Measurements from ENCODE around the gene TMEM134.

The TMEM134 gene

DNA sequence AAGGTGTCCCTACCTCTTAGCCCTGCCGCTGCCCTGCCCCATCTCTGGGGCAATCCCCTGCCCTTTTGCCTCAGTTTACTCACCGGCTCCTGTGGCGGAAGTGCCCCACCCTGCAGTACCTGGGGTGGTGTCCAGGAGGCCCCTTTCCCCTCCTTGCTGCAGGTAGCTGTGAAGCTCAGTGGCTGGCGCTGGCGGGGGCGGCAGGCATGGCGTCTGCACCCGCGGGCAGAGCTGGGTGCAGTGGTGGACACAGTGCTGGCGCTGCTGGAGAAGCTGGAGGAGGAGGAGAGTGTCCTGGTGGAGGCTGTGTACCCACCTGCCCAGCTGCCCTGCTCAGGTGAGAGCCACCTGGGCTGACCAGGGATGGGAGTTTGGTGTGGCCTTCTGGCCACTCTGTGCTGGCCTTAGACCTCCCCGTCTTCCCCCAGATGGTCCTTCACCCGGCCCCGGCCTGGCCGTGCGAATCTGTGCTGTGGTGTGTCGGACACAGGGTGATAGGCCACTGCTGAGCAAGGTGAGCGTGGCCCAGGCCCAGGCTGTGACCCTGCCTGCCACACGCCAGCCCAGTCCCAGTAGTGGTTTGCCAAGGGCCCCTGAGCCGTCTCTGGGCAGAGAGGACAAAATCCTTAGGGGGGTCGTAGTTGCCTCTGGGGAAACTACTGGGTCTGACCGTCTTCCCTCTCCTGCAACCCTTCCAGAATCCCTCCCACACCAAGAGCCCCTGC is 49.6 kb downstream of the TMEM134 start:
- DNase-seq, result no peak

- DNase-seq, result peak; percentile 19
Observed at GRCh38 chr11:67418476-67419281, 50.4 kb downstream of the TMEM134 start.

DNA sequence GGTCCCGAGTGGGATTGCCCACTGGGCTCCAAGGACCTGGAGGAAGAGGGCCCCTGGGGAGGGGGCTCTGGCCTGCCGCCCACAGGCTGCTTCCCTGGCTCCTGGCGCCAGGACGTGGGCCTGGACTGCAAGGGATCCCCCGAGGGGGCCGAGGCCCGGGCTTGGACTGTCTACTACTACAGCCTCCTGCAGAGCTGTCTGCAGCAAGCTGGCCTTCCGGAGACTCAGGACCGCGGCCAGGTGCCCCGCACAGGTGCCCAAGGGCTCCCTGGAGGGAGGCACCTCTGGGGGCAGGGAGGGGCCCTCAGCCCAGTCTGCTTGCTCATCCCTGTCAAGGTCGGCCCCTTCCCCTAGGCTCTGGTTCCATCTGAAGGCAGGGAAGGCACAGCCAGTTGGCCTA is 51.6 kb downstream of the TMEM134 start:
- DNase-seq, result no peak

- DNase-seq, result no peak
Observed at GRCh38 chr11:67416416-67417335, 52.4 kb downstream of the TMEM134 start.

- no peak for DNase-seq
Observed at GRCh38 chr11:67415501-67416304, 53.3 kb downstream of the TMEM134 start, which contains the start of gene CARNS1. TSS of gene CARNS1 (plus strand) at chr11:67415678. CDS start at chr11:67416200, 522 bp downstream.

- no peak for DNase-seq
Observed at GRCh38 chr11:67413266-67413849, 55.7 kb downstream of the TMEM134 start.

DNA sequence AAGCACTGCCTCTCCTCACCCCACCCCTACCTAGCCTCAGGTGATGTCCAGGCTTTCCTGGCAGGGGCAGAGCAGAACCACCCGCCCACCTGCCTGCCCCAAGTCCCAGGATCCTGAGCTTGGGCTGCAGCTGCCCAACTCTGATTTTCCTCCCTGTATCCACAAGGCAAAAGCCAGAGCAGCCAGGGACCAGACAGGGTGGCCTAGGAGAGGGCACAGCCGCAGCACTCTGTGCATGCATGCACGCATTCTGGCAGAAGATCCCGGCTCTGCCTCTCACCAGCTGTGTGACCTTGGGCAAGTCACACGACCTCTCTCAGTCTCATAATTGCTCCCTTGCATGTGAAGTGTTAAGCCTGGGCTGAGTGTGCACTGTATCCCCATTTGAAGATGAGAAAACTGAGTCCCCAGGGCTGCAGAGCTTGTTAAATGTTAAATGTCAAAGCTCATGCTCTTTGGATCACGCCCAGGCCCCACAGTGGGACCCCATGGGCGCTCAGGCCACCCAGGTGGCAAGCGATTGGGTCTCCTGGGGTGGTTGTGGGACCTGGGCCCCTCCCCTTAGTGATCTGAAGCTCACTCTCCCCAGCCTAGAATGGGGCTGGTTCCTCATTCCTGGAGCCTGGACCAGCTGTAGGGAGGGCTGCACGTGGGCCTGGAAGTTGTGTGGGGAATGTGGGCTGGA is 56.4 kb downstream of the TMEM134 start:
- DNase-seq, result no peak

DNA sequence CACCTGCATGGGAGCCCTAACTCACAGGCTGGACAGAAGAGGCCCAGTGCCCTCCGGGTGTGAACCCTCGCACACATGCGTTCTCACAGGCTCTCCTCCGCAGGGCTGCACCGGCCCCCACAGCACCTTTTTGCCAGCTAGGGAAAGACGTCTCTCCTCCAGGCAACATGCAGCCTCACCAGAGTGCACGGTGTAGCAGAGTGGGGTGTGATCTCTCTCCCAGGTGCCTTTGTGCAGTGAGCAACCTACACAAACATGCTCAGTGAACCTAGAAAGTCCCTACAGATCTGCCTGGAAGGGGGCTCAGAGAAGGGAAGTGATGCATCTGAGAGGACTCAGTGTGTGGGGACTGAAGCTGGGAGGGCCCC is 57.3 kb downstream of the TMEM134 start:
- DNase-seq, result no peak

Measured in GF-D8 (cell line).